HG02840 (cell line): ENCODE data around the gene FXN.
"Not testable (repeated sequence)": the region's sequence is repeated elsewhere in the genome, so short reads cannot be mapped to it uniquely, and the experiment has no call there.

Experiments
- ATAC-seq: cut with Tn5 transposase; IDR thresholded peaks from one replicate; pipeline ENCODE4 v1.9.1; 2021; ENCODE audit warnings: mild to moderate bottlenecking, moderate library complexity, moderate number of reproducible peaks; ENCODE audit not compliant: unreplicated experiment, low FRiP score

FXN gene

GRCh38 chr9:69035438-69036308, at the start of gene FXN:
Gene FXN (plus strand): TSS chr9:69035752. CDS start chr9:69035783, 31 bp downstream.
- ATAC-seq = peak; percentile 90

- ATAC-seq = not testable (repeated sequence)
These were observed 48.6 kb upstream of the FXN start for GRCh38 chr9:68986949-68987348.

- ATAC-seq = no peak
These were observed 44.1 kb upstream of the FXN start for GRCh38 chr9:68991457-68991856.

GRCh38 chr9:68995776-68996175, 39.8 kb upstream of the FXN start:
- ATAC-seq = no peak

GRCh38 chr9:68996462-68996861, 39.1 kb upstream of the FXN start:
- no peak for ATAC-seq

- no peak for ATAC-seq
These were observed 37.9 kb upstream of the FXN start for GRCh38 chr9:68997666-68998065.

GRCh38 chr9:68998385-68998784, 37.2 kb upstream of the FXN start:
- no peak for ATAC-seq

GRCh38 chr9:68998812-68999211, 36.7 kb upstream of the FXN start:
- ATAC-seq = no peak

- peak; percentile 69 for ATAC-seq
These were observed 36.0 kb upstream of the FXN start for GRCh38 chr9:68999393-69000105.

- no peak for ATAC-seq
These were observed 33.6 kb upstream of the FXN start for GRCh38 chr9:69001921-69002320.

- ATAC-seq = no peak
These were observed 32.5 kb upstream of the FXN start for GRCh38 chr9:69003051-69003450.

- no peak for ATAC-seq
These were observed 30.7 kb upstream of the FXN start for GRCh38 chr9:69004836-69005235.

- ATAC-seq = no peak
These were observed 25.8 kb upstream of the FXN start for GRCh38 chr9:69009708-69010107.

- ATAC-seq = no peak
These were observed 22.7 kb upstream of the FXN start for GRCh38 chr9:69012696-69013381.

GRCh38 chr9:69013382-69013727, 22.2 kb upstream of the FXN start:
- no peak for ATAC-seq

- ATAC-seq = no peak
These were observed 21.5 kb upstream of the FXN start, which contains the start of gene PRKACG for GRCh38 chr9:69014013-69014412. Gene PRKACG (minus strand): TSS chr9:69014113. CDS start chr9:69014092, 21 bp downstream.

- no peak for ATAC-seq
These were observed 19.1 kb upstream of the FXN start for GRCh38 chr9:69016191-69017096.

GRCh38 chr9:69018737-69019136, 16.8 kb upstream of the FXN start:
- ATAC-seq = no peak

GRCh38 chr9:69019808-69020207, 15.7 kb upstream of the FXN start:
- ATAC-seq = no peak
